COLO668 (cell line): ENCODE measurements around the gene NTM.

Source experiments
- DNase-seq: peaks from one replicate; lab custom pipeline; 2025; ENCODE audit not compliant: unreplicated experiment; lab: John Stamatoyannopoulos, UW

Gene NTM

DNA sequence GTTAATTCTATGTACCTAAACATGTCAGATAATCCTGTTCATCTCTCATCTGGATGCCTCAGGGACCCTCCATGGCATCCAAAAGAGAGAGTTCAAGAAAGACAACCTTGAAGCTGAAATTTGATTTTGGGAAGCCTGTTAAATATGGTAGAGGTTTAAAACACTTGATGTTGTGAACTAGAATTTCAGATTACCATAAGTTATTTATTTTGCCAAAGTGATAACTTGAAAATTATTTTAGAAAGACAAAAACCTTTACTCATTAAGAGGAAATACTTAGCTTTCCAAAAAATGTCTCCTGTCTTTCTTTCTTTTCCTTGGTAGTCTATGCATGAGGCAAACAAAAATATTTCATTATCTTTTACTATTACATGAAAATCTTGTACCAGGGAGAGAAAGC, 714.0 kb downstream of the NTM start:
- no peak for DNase-seq

DNA sequence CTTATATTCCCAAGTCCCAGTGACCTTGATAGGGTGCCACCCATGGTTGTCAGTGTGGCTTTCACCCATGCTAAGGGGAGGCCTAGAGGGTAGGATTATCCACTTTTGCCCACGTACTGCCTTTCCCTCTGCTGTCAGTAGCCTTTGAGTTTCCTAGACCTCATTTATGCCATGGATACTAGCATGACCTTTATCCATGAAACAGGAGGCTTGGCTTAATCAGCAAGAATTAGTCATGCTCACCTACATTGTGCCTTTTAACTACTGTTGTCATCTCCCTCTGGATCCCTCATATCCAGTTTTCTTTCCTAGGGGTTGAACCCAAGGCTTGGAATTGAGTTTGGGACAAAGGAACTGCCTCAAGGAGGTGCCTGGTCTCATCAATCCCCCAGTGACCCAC, 716.7 kb downstream of the NTM start:
- DNase-seq = no peak

DNA sequence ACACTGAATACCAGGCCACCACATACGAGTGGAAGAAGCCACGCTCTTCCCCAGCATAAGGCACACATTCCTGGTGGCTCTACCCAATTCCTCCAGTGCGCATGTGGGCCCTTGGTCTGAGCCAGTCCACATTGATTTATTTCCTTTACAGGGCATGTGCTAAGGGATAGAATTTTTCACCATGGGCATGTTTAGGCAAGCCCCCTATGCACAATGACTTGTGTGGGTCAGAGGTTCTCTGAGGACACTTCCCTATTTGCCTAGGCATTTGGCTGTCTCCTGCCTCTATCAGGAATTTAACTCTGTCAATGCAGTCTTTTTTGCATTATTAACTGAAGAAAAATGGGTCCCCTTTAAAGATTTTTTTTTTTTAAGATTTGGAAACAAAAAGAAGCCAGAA, 718.1 kb downstream of the NTM start:
- DNase-seq = no peak

DNA sequence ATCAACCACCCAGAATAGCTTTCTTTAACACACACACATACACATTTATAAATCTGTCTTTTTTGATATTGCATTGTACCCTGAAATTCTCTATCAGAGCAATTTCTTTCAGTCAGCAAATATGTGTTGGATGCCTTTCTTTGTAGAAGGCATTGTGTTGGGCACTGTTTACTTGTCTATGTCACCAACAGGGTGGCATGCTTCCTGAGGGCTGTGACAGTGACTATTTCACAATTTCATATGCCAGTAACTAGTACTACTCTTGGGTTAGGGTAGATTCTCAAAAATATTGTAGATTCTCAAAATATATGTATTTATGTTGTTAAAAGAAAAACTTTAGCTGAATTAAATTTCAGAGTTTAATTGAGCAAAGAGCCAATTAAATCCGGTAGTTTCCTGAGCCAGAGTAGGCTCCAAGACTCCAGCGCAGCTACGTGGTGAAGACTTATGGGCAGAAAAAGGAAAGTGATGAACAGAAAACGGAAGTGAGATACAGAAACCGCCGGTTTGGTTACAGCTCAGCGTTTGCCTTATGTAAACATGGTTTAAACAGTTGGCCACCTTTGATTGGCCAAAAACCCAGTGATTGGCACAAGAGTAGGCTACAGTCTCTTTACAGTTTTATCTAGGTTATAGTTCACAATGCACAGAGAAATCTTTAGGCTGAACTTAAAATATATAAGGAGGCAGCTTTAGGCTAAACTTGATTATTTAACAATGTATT, 723.3 kb downstream of the NTM start:
- DNase-seq = no peak

DNA sequence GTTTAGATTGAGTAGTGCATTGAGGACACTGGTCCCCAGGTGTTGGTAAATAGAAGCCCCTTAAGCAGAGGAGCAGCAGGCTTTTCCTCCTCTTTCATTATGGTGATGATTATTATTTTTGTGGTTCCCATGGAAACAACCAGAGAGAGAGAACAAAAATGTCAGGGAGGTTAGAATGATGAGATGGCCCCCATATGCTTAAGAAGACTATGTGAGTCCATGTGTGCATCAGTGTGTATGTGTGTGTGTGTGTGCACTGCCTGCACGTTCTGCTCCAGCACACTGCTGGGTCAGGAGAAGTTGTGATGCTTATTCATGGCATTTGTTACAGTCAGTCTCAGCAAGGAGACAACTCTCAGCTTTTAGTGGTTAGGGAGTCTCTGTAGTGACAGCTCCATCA, 724.2 kb downstream of the NTM start:
- DNase-seq = no peak

DNA sequence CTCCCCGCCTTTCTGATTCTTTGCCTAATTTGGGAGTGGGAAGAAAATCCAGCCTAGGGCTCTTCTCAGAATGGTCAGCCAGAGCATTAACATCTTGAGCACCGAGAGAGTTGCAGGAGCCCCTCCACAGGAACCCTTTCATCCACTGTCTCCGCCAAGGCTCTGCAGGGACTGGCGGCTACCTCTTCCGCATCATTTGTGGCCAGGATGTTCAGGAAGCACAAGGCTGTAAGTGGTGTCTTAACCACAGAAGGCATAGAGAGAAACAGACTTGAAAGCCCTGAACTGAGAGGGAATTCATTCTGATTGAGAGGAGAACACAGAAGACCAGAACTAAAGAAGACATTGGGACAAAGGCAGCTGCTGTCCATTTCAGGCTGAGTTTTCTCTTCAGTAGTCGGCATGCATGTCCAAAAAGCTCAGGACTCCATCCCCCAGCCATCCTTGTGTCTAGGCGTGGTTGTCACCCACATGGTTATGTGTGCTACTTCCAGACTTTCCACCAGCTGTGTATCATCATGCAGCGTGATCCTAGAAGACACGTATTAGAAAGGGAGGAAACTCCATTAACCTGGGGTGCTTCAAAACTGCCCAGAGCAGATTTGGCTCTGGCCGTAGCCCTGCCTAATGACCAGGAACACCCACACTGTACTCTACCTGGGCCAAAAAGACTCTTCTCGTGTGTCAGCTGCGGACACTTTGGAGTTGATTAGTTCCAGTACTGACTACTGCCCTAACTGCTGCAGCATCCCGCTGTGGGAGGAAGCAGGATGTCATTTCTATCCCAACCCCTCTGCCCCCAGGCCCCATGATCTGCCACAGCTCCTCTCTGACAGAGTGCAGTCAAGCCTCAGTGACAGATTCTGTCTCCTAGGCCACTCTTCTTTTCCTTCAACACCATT, 725.1 kb downstream of the NTM start:
- no peak for DNase-seq

DNA sequence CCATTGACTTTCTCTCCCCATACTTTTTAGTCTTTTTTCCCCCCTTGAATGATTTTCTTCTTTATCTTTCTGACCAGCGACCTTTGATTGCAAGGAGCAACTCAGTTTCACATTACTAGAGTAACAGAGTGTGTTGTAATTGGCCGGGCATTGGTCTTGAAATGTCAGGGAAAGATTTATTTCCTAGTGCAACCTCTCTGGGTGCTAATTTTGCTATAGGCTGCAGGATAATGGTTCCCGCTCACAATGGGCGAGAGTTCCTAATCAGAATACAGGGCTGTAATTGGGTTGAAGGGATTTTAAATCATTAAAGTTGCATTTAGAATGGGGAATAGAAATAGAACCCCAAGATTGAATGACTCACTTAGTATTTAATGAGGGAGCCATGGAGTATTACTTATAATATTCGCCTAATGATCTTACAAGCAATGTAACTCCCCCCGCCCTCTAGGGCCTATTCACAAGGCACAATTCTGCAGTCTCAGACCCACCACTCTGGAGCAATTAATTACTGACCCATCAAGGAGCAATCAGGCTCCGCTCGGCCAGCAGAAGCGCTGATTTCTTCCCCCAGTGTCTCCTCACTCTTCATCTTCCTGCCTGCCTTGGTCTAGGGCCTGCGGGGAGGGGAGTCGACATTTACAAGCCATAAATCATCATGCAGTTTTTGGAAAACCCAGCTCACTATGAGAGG, 725.9 kb downstream of the NTM start:
- DNase-seq = no peak

DNA sequence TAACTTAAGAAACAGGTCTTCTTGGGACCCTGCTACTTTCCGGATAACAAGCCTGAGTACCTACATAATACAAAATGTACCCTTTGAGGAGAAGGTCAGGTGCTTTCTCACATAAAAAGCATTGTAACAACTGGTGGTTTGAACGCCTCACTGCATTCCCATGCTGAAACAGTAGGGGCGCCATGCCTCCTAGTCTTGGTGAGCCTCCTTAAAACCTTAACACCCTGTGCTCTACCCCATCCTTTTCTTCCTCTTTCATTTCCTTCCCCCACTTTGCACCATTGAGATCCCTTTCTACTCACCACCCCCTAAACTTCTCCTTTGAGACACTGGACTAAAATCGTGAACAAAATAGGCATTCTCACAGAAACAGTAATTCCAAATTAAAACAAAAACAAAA, 729.3 kb downstream of the NTM start:
- DNase-seq = no peak

DNA sequence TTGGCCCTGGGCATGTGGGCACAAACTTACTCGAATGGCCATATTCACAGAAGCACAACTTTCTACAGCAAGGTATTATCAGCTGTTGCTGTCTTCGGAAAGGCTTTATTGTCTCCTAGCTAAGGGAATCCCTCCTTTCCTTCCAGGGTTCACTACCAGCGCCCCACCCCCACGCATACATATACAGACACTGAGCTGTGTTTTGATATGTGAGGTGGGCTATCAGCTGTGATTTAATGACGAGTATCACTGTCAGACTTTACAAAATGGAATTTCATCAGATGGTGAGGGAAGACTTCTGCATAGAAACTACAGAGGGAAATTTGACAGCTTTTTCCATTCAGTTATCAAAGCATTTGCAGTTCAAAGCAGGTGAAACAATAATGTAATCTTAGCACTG, 730.2 kb downstream of the NTM start:
- no peak for DNase-seq

DNA sequence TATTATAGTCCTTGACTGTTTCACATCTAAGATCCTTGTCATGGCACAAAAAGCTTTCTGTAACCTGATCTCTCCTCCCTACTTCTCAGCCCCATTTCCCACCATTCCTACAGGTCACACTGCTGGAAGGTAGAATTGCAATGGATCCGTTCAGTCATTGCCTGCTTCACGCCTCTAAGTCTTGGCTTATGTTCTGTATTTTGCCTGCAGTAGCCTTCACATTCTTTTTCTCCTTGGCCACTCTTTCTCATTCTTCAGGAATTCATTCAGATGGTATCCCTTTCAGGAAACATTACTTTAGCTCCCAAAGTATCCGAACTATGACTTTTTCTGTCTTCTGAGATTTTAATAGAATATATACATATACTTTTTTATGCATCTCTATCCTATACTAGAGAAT, 731.5 kb downstream of the NTM start:
- no peak for DNase-seq

DNA sequence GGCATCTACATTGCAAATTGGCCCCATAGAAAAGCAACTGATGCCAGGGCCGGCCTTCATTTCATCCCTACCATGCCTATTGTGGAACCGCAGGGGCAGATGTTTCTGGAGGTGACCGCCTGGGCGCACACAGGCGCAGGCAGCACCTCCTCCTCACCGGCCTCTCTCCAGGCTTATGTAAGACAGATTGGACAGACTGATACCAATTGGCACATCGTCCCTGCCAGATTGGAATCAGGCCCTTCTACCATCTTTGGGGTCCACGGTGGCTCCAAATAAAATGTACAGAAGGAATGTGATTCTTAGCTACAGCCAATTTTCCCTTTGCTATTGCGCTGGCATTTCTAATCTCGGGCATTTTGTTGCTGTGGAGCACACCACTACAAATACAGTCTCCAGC, 732.6 kb downstream of the NTM start:
- no peak for DNase-seq

DNA sequence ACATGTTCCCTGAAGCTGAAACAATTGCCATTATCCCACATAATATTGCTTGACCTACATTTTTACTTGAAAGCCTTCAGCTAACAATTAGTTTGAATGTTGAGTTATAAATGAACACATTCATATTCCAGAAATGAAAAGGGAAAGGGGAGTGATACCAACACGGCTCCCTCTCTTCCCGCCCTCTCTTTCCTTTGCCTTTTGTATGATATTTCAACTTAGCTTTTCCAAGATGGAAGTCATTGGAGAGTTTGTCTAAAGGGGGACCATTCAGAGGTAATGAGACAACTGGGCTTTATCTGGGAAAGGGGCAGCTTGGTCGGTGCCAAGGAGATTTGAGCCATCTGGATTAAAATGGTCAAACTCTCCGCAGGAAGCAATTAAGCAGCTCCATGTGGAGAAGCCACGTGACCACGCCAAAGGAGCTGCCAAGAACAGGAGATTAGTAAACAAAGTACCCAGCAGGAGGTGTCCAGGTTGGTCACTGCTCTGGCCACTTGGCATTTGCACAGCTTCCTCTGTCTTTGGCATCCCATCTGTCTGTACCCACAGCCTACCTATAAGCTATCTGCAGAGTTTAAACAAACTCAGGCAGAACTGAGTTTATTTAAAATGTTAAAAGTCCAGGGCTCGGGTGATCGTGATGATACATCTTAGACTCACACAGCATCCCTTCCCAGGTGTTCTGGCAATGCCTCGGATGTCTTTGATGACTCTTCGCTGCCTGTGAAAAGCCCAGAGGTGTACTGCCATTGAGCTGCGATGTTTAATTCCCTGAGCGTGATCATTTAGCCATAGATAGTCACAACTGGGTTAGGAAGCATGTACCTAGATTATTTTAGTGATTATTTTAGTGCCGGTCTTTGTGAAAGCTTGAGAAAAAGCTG, 735.9 kb downstream of the NTM start:
- DNase-seq = peak; percentile 10

DNA sequence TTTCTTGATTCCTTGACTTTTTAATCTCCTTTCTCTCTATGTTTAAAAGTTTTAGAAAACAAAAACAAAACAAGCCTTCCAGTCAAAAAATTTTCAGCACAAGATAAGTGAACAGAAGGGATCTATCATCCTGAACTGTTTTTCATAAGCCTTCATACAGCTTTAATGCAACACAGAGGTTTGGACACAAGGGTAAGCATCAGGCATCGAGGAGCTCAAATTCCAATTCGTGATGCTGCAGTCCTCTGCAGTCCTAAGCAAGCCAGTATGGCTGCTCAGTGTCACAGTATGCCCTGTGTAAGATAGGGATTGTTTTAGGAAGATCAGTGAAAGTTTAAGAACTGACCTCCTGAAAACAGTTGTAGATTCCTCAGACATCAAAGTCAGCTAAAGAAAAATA, 740.9 kb downstream of the NTM start:
- DNase-seq = no peak

DNA sequence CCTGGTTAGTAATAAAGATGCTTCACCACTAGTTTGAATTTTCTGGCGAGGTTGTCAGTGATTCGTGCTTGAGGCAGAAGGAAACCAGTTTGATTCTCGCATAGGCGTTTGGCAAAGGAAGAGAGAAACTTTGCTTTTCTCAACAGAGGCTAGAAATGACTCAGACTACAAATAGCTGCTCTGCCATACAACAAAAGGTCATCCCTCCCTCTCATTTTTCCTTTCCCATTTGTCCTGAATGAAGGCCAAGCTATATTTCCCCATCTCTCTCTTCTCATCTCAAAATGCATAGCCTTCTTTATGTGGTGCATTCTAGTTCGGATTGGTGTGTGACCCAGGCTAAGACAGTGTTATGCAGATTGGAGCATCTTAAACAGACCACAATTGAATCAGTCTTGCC, 741.4 kb downstream of the NTM start:
- DNase-seq = no peak

DNA sequence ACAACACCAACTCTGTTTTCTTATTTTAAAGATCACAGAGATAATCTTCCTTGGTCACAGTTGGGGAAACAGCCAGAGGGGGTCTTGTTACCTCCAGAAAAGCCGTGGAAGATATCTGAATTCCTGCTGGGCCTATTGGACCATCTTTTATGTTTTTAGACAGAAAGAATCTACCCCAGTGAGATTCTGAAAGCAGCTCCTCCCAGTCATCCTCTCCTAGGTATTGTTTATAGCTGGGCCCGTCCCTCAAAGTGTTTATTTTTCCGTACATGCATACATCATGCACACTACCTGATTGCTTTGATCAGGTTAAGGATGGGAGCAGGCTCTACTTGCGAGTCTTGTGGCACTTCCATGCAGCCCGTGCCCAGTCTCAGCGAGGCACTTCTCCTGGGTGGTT, 742.4 kb downstream of the NTM start:
- DNase-seq = no peak

DNA sequence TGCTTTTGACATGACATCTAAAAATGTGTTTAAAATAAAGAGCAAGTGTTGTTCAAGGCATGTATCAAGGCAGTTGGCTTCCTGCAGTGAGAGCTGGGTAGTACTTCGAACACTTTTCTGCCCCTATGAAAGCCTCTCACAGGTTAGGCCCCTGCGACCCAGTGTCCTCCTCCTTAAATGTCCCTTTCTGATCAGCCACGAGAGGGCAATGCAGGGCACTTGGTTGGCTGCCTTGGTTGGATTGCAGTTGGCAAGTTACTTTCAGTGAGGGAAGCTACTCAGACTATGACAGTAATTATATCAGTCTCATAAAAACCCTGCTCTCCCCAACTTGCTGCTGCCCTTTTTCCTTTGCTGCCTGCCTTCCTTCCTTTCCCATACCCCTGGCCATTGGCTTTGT, 743.8 kb downstream of the NTM start:
- peak; percentile 66 for DNase-seq

DNA sequence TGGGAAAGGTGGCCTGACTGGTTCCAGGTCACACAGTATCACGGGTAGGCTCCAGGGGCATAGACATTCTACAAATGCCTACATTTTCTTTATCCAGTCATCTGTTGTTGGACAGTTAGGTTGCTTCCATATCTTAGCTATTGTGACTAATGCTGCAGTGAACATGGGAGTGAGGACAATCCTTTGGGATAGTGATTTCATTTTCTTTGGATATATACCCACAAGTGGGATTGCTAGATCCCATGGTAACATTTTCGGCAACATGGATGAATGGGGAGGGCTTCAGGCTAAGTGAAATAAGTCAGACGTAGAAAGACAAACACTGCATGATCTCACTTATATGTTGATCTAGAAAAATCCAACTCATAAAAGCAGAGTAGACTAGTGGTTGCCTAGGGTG, 744.3 kb downstream of the NTM start:
- no peak for DNase-seq

DNA sequence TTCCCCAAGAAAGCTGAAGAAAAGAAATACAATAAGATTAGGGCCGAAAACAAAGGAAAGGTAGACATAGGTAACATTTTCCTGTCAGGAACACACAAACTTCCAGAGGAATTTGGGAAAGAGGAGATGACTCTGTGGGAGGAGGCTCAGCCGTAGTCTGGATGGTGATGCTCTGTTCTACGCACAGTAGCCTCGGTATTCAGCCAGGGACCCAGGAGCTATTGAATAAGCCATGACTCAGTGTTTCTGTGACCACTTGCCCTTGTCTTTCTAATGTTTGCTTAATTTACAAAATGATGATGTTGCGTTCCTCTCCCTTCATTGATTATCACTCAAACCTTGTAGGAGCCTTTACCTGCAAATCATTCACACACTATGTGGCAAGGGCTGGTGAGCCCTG, 745.0 kb downstream of the NTM start:
- no peak for DNase-seq

DNA sequence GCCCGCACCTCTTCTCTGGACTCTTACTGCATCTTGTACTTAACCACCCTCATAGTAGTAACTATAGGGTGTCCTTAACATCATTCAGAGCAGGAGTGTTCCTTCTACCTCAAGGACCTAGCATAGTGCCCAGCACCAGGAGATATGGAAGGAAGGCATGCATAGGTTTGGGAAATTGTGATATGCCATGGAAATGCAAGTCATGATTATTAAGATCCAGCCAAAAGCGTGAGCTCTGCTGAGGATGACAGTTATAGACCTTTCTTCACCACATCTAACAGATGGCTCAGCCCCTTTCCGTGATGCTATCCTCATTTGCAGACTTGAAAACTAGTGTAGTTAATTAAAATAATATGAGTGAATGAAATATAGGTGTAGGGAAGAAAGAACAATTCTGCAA, 746.1 kb downstream of the NTM start:
- no peak for DNase-seq

DNA sequence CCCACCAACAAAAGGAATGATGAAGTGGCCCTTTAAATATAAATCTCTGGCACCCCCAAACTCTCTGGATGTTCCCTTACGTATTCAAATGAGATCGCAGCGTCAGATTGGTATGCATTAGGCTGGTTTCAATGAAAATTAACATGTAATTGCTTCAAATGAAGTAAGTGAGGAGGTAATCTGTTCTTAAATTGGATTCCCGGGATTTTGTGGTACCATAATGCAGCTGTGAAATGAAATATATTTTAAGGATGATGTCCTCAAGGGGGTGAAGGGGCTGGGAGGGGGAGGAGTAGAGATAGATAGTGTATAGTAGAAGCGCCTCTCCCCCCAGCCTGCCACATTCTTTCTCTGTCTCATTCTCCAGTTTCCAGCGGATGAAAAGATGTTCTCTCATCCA, 748.2 kb downstream of the NTM start:
- DNase-seq = no peak

DNA sequence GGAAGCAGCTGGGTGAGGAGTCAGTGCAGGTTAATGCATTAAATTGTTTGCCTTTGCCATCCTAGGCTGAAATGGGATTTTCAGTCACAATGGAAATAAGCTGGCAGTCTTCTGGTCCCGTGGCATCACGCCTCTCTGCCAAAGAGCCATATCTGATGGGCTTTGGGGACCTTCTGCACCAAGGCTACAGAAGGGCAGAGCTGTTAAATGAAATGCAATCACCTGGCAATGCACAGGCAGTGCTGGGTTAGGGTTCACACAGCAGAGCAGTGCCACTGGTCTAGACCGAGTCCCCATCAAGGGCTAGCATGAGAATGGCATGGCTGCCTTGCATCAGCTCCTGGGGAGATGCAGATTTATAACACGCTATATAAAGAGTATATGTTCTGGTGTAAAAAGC, 749.2 kb downstream of the NTM start:
- DNase-seq = peak; percentile 31
